ENCODE results near the gene PNMA8B.
"Not testable (repeated sequence)": the region's sequence is repeated elsewhere in the genome, so short reads cannot be mapped to it uniquely, and the experiment has no call there.

Gene PNMA8B

DNA sequence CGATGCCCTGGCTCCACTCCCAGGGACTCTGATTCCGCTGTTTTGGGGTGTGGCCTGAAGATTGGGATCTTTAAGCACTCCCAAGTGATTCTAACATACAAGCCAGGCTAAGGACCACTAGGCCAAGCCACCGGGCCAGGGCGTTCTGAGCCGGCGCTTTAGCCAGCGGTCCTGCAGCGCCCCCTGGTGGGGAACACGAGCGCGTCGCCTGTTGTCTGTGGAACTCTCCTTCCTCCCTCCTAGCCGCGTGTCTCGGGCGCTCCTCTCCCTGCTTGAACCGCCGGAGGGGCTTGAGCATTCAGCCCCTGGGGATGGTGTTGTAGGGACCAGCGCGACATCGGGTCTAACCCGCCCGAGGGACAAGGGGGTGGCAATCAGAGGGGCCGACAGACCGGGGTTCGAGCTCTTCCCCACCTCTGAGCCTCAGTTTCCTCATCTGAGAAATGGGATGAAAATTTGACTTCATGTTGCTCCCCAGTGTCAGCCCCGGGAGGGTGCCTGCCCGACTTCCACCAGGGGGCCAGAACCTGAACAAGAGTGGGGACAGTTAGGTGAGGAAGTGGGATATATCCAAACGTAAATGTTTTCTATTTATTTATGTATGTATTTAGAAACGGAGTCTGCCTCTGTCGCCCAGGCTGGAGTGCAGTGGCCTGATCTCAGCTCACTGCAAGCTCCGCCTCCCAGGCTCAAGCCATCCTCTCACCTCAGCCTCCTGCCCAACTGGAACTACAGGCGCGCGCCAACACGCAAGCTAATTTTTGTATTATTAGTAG, 18.0 kb upstream of the PNMA8B start:
- DNase-seq: peak; percentile 60 to 76

DNA sequence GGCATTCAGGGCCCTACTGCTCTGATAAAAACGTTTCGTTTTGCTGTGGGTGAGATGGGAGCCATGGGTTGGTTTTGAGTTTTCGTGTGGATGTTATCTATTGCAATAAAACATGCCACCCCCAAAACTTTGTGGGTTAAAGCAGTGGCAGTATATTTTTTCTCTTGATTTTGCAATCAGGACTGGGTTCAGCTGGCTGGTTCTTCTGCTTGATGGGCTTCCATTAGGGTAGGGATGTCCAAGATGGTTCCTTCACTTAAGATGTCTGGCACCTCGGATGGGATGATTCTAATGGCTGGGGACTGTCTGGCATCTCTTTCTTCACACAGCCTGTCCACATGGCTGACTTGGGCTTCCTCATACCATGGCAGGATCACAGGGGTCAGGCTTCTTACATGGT, 15.6 kb upstream of the PNMA8B start:
- no peak for DNase-seq

DNA sequence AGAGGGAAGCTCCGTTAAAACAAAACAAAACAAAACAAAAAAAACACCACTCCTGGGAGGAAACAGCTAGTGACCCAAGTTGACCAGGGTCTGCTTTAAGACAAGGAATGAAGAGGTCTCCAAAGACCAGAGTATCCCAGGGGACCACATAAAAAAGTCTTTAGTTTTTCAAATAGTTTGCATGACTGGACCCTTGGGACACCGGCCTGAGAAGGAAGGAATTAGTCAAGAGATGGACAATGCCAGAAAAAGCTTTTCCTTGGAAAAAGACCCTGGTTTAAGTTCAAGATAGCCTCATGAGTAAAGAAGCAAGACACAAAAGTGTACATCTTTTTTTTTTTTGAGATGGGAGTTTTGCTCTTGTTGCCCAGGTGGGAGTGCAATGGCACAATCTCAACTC, 12.5 kb upstream of the PNMA8B start:
- DNase-seq: no peak

DNA sequence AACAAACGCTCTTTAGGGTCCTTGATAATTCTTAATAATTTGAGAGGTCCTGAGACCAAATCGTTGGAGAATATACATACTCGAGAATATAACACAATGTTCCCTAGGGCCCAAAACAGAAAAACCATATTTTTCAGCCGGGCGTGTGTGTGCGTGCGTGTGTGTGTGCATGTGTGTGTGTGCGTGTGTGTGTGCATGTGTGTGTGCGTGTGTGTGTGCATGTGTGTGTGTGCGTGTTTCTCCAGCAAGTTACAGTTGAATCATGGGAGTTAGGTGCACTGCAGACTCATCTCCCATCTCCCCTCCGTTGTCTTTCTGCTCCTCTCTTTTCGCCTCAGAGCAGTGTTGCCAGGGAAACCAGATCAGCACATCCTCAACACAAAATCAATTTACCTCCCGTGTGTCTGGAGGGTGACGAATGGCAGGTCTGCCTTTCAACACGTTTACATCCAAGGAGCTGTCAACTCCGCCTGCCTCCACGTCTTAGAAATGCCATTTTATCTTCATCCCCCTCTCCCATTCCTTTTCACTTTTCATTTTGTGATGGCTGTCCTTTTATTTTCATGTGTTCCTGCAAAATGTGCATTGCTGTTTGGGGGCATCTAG, 8.3 kb upstream of the PNMA8B start:
- DNase-seq: no peak

DNA sequence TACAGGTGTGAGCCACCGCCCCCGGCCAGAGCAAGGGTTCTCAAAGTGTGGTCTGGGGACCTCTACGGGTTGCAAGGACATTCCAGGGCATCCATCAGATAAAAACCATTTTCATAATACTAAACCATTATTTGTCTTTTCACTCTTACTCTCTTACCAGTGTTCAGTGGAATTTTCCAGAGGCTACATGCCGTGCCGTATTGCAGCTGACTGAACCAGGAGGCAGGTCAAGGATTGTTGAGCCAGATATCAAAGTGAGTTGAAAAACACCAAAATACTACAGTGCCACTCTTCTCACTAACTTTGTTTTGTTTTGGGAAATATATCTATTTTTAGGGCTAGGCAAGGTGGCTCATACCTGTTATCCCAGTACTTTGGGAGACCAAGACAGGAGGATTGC, 7.2 kb upstream of the PNMA8B start:
- no peak for DNase-seq

DNA sequence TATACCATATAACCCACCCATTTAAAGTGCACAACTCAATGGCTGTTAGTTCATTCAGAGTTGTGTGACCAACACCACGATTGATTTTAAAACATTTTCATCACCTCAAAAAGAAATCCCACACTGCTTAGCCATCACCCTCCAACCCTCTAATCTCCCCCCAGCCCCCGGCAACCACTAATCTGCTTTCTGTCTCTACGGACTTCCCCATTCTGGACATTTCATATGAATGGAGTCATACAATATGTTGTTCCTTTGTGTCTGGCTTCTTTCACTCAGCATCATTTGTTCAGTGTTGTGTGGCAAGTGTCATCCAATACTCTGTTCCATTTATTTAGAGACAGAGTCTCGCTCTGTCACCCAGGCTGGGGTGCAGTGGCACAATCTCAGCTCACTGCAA, 4.0 kb upstream of the PNMA8B start:
- no peak for DNase-seq

DNA sequence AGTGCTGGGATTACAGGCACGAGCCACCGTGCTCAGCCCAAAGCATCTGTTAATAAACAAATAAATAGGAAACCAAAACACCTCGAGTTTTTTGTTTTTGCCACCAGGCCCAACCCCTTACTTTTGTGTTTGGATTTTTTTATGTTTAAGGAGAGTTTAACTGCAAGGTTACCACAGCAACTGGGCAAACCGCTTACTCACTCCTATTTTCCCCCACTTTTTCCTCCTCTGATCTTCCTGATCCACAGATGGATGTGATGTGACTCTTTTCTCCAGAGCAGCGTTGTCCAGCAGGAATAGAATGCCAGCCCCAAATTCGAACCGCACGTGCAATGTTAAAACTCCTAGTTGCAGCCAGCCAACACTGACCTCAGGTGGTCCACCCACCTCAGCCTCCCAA, 2.1 kb upstream of the PNMA8B start:
- no peak for DNase-seq

DNA sequence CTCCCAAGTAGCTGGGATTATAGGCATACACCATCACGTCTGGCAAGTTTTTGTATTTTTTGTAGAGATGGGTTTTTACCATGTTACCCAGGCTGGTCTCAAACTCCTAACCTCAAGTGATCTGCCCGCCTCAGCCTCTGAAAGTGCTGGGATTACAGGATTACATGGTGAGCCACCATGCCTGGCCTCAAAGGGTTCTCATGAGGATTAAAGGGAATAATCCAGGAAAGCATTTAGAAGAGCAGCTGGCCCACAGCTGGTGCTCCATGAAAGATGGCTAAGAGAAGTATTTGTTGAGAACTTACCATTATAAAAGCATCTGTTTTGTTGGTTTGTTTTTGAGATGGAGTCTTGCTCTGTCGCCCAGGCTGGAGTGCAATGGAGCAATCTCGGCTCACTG, 1.2 kb upstream of the PNMA8B start:
- DNase-seq: not testable (repeated sequence)

DNA sequence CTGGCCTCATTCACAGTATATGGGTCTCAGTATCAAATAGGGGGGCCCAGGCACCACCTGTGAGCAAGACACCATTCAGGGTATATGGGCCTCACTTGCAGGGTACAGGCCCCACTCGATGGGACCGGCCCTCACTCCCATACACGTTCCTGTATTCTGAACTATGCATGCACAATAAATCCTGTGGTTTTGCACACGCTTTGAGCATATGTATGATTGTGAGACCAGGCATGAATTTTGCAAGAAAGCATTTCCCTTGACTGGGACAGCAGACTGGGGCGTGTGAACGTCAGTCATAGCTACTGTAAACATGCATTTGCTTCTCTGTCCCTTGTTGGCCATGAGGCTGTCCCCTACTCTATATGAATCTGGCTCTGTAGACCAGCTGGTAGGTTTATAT, 637 bp upstream of the PNMA8B start:
- DNase-seq: no peak

DNA sequence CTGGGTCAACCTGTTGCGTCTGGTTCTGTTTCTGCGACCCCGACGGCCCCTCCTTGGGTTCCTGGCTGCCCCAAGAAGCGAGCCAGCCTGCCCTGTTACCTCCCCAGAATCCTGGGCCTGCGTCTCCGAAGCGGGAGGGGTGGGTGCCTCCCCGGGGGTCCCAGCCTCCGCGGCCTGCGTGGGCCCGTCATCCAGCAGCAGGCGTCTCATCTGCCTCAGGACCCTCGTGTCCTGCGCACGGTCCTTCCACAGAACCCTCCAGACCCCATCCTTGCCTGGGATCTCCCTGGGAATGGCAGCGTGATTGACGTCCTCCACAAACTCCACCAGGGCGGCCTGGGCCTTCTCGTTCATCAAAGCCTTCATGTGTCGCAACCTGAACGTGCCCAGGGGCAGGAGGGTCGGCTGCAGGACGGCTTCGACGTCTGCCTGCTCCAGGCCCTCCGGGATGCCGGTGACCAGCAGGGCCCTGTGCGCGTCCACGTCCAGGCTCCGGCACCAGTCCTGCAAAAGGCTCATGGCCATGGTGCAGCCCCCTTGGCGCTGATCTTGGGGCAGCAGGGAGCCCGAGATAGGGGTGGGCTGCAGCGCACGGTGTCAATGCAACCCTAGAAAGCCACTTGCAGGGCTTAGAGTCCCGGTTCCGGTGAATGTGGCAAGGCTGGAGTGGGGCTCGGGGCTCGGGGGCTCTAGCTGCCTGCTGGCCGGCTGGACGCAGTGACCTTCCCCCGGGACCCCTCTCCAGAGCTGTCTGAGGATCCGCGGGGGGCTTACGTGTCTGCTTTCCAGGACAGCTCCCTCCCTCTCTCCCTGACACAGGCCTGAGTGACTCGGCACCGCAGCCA, 504 bp downstream of the PNMA8B start:
- DNase-seq: no peak

DNA sequence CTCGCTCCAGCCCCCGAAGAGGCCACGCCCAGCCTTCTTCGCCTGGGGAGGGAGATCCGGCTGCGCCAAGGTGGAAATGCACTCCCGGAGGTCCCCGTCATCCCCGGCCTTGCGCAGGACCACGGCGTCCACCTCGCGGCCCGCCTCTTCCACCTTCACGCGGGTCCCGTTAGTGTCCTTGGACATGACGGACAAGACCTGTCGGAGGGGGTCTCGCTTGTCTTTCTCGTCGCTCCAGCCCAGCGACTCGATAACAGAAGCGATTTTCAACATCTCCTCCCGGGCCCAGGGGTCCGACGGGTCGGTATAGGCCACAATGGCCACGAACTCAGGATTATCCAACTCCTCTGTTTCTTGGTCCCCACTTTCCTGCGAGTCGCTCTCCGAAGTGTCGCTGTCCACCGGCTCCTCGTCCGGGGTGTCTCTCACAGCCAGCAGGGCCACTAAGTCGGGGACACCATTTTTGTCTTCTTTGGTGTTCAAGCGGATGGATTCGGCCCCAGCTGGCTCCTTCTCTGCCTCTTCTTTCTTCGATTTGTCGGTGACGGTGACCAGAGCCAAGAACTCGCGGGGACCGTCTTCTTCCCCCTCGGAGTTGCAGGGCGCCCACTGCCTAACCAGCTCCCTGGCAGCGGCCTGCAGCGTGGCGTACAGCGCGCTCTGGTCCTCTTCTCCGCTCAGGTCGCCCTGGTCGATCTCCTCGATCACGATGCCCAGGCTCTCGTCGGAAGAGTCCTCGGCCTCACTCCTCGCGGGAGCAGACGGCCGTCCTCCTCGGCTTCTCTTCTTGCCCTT, 1.3 kb downstream of the PNMA8B start:
- DNase-seq: no peak

DNA sequence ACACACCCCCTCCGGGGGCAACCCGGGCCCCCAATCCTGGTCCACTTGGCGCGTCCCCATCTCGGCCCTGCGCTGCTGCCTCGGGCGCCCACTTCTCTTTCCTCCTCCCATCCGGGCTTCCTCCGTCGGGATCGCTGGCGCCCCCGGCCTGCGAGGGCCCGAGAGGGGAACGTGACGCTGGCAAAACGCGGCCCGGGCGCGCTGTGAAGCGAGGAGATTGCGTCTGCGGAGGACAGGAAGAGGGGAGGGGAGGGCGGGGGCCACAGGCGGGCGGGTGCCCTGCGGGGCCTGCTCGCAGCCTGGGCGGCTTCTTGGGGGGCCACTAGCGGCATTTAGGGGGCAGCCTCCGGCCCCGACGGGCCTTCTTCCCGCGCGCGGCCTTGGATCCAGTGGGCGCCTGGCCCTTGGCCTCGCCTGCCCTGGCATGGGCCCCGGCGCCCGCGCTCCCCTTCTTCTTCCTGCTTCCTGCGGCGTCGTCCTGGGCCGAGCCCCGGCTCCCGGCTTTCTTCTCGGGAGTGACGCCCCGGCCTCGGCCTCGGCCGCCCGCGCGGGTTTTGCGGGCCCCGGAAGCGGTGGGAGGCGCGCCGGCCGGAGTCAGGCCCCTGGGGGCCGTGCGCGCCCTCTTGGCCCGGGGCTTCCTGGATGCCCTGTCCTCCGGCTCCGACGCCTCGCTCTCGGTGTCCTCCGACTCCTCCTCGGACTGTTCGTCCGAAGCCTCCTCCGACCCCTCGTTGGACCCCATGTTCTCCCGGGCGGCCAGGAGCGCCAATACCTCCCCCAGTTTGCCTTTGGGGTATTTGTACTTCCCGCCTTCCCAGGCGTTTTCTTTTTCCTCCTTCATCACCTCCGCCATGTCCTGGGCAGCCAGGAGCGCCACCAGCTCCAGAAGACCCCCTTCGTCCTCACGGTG, 2.2 kb downstream of the PNMA8B start:
- DNase-seq: peak; percentile 21 to 26

DNA sequence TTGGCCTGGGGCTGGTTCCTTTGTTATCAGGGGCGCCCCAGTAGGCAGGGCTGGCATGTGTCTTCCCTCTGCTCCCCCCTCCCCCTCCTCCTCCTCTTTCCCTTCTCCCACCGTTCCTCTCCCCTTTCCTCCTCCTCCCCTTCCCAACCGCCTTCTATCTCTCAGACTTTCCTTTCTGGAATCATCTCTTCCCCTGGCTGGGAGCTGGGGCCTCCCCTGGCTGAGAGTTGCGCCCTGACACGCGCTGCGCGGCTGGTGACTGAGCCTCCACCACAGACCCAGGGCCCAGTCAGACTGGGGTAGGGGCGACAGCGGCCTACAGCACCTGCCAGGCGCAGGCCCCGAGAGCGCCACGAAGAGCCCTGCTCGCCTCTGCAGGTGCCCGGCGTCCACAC, 2.8 kb downstream of the PNMA8B start:
- no peak for DNase-seq

DNA sequence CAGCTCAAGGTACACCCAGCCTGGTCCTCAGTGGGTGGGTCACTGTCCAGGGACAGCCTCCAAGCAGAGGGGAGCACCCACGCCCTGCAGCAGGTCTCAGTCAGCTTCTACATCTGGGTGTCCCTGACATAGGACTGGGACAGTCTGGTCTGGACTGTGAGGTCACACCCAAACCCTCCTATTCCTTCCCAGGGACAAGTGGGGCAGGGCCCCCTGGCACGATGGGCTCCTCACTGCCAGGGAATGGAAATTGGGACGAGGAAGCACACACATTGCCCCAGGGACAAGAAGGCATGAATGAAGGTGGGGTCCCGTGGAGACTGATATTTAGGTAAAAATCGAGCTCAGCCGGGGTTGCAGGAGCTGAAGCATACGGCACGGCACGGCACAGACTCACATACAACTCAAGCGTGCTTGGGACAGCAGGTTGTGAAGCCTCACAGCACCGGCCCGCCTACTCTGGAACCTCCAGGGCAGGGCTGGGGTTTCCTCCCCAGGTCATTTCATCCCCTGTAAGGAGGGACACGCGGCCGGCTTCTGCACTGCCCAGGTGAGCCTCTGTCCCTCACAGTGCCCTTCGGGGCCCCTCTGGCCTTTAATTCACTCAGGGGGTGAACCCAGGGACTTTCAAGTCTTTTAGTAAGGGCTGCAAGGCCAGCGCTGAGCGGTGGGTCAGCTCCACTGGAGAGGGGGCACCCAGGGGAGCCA, 3.5 kb downstream of the PNMA8B start:
- DNase-seq: no peak

DNA sequence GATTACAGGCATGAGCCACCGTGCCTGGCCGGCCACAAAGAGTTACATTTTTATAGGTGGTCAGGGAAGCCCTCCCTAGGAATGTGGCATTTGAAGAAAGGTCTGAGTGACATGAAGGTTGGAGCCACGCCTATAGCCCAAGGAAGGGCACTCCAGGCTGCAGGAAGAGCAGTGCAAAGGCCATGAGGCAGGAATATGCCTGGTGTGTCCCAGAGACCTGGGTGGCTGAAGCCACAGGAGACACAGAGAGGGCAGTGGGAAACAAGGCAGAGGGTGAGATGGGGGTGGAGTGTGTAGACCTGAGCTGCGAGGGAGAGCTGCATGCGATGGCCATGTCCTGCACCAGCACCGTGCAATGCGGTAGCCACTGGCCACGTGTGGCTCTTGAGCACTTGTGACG, 4.9 kb downstream of the PNMA8B start:
- no peak for DNase-seq

DNA sequence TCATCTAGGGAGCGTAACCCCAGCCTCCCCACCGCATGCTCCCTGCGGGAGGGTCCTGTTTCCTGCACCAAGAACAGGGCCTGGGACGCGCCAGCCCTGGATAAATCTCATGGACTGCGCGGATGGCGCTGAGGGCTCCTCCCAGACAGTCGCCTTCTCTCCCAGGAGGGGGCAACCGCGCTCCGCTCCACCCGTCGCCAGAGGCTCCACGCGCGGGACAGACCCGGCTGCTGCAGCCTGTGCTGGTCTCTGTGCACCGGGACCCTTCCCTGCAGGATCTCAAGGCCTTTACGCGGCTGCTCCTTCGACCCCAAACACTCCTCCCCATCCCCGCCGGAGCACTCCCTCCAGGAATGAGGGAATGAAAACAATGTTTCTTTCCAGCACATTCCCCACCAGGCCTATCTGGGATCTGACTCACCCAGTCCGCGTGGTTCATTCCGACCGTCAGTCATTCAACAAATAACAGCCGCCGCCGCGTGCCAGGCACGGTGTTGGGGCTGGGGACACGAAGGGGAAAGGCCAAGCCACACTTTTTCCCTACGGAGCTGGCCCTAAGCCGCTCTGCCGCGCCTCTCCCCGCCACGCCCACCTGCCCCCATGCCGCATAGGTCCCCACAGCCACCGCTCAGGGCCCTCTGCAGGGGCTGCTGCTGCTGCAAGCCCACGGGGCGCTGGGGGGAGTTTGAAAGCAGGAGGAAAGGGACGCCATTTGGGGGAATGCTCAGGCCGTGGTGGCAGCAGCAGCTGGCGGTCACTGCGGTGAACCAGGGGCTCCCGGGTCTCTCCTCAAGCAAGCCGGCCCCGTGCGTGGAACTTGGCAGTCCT, 6.0 kb downstream of the PNMA8B start:
- no peak for DNase-seq

DNA sequence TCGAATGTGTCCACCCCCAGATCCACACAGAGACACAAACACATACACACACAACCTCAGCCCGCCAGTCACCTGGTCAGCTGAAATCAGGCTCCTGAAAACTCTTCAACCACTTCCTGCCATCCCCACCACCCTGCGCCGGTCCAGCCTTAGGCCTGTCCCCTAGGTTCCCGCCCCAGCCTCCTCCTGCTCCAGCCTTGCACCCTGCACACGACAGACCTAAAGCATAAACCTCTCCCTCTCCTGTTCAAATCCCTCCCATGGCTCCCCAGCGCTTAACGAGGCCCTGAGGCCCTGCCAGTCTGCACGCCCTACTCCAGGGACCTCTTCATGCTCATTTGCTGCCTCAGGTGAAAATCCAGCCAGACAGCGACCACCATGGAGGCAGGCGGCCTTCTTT, 7.1 kb downstream of the PNMA8B start:
- DNase-seq: no peak

DNA sequence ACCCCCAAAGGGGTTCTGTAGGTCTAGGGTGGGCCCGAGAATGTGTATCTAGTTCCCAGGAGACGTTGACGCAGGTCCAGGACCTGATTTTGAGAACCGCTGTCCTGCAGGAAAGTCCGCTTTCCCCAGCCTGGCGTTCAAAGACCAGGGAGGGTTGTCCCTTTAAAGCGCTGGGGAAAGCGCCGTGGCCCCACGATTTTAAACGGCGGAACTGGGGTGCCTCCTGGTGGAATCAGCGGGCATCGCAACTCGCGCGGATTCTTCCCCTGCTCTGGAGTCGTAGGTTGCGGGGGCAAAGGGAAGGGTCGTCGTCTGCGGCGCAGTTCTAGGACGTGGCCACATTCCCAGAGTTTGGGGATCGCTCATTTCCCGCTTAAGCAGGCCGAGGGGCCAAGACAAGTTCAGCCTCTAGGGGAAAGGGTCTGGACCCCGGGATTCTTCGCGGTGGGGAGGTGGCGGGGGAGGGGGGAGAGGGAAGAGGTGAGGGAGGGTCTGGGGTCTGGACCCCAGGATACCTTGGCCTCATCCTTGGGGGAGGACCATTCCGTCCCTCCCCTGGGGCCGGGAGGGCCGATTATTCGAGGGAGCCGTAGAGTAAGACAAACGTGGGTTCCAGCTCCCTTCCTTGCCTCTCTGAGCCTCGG, 7.7 kb downstream of the PNMA8B start:
- DNase-seq: peak; percentile 60 to 74

DNA sequence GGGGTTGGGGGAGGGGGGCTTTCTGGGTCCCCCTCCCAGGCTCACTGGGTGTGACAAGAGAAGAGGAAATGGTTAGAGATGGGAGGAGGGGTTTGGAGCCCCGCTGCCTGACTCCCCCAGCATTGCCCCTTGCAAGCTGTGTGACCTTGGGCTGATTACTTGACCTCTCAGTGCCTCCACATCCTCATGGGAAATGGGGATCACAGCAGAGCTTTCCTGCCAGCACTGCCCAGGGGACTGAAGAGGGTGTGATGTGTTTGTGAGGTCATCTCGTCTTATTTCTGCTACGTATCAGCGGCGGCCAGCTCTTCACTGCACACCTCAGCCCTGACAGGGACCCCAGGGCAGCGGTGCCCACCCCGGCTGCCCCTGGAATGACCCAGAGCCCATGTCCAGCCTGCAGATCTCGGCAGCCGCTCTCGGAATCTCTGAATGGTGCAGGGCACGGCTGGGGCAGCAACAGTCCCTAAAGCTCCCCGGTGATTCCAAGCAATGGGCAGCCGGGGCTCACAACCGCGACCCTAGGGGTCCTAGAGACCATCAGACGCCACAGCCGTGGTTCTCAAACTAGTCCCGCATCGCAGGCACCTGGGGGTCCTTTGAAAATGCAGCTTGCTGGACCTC, 8.4 kb downstream of the PNMA8B start:
- no peak for DNase-seq

Measured in CD4-positive, alpha-beta T cell treated with Interferon alpha-2 for 1 hour (primary cell).